K562 (cell line): ENCODE measurements around the gene FRMD4B.

Experiments
- CHD4 ChIP-seq: fragments of 200-600 bp; sonication (generic); IDR thresholded peaks from 3 replicates; pipeline ENCODE4 v1.6.1; 2012; ENCODE audit warnings: low read depth, mild to moderate bottlenecking, mixed read lengths, low read length, inconsistent platforms; ENCODE audit not compliant: insufficient read depth, insufficient replicate concordance, poor library complexity, severe bottlenecking
- CTCF ChIP-seq, 3 experiments: IDR thresholded peaks in 2 of 3; conservative IDR thresholded peaks in 1 of 3; 2 replicates each; pipeline ENCODE4 v1.5.1; 2011 to 2012; ENCODE audit warnings: low read length in 3 of 3, mild to moderate bottlenecking in 3 of 3, control low read depth in 2 of 3, improper control_type of control experiment in 1 of 3, inconsistent platforms in 1 of 3, low read depth in 1 of 3, mixed read lengths in 1 of 3, moderate library complexity in 1 of 3; ENCODE audit not compliant: insufficient read depth in 2 of 3
- HDGF ChIP-seq: fragments of 450-650 bp; IDR thresholded peaks from 2 replicates; pipeline ENCODE4 v1.6.1; 2016
- HES1 ChIP-seq: fragments of 450-650 bp; IDR thresholded peaks from 2 replicates; pipeline ENCODE4 v1.6.1; 2016; ENCODE audit warnings: low read depth, mild to moderate bottlenecking, moderate library complexity
- MXI1 ChIP-seq: IDR thresholded peaks from 2 replicates; pipeline ENCODE4 v1.6.1; 2011; ENCODE audit warnings: low read depth, mild to moderate bottlenecking, improper control_type of control experiment, low read length
- PATZ1 ChIP-seq: fragments of 250-450 bp; sonication (Bioruptor Pico); IDR thresholded peaks from 2 replicates; pipeline ENCODE4 v1.5.0; 2020; ENCODE audit warnings: mild to moderate bottlenecking, borderline replicate concordance
- PHF8 ChIP-seq: fragments of 200-600 bp; sonication (generic); IDR thresholded peaks from 2 replicates; pipeline ENCODE4 v1.6.1; 2012; ENCODE audit warnings: mixed run types, mild to moderate bottlenecking, inconsistent platforms, low read length, moderate library complexity, borderline replicate concordance
- SIN3A ChIP-seq, 2 experiments: fragments of 150-350 bp in 1 of 2; IDR thresholded peaks; 2 replicates each; pipeline ENCODE4 v1.6.1; 2011 to 2016; ENCODE audit warnings: borderline replicate concordance in 2 of 2, low read depth in 2 of 2, low read length in 2 of 2, mild to moderate bottlenecking in 2 of 2, moderate library complexity in 2 of 2; ENCODE audit not compliant: control insufficient read depth in 1 of 2
- ZBTB2 ChIP-seq: fragments of 450-650 bp; IDR thresholded peaks from 2 replicates; pipeline ENCODE4 v1.6.1; 2016; ENCODE audit warnings: antibody characterized with exemption
- ZFP1 ChIP-seq: fragments of 450-650 bp; formaldehyde crosslinking; IDR thresholded peaks from 2 replicates; pipeline ENCODE4 v1.4.0; 2020; ENCODE audit warnings: mild to moderate bottlenecking, mixed read lengths
- ZNF121 ChIP-seq: sonication (generic); formaldehyde crosslinking; conservative IDR thresholded peaks from 2 replicates; pipeline ENCODE4 v1.8.0; 2022; ENCODE audit warnings: missing genetic modification reagents

GRCh38 chr3:69236812-69237707 lies 148.8 kb downstream of the FRMD4B start:
- TF ChIP-seq SIN3A (IDR thresholded peaks at IDR 0.05; ENCODE audit: borderline replicate concordance in 2 of 2, control insufficient read depth in 1 of 2, low read depth in 2 of 2, low read length in 2 of 2) (no peak), ZNF121 (CRISPR knock-in tag) (no peak), PHF8 (no peak), CTCF (IDR thresholded peaks at IDR 0.05 in 2 of 3, conservative IDR thresholded peaks at IDR 0.05 in 1 of 3; ENCODE audit: insufficient read depth in 2 of 3, low read depth in 1 of 3, low read length in 3 of 3) (no peak), ZFP1 (no peak), HDGF (no peak), ZBTB2 (no peak), CHD4 (no peak), PATZ1 (no peak), HES1 (no peak), MXI1 (no peak)
